Measurements from ENCODE around the gene CCND1.

- no peak for TF ChIP-seq EZH2 (IDR thresholded peaks at IDR 0.05; ENCODE audit: borderline replicate concordance)
- TF ChIP-seq, protein P1, sequence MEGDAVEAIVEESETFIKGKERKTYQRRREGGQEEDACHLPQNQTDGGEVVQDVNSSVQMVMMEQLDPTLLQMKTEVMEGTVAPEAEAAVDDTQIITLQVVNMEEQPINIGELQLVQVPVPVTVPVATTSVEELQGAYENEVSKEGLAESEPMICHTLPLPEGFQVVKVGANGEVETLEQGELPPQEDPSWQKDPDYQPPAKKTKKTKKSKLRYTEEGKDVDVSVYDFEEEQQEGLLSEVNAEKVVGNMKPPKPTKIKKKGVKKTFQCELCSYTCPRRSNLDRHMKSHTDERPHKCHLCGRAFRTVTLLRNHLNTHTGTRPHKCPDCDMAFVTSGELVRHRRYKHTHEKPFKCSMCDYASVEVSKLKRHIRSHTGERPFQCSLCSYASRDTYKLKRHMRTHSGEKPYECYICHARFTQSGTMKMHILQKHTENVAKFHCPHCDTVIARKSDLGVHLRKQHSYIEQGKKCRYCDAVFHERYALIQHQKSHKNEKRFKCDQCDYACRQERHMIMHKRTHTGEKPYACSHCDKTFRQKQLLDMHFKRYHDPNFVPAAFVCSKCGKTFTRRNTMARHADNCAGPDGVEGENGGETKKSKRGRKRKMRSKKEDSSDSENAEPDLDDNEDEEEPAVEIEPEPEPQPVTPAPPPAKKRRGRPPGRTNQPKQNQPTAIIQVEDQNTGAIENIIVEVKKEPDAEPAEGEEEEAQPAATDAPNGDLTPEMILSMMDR (IDR thresholded peaks at IDR 0.05; ENCODE audit: poor library complexity): no peak
These were observed 959 bp downstream of the CCND1 start for GRCh38 chr11:69641681-69642548.

Measured in hepatocyte (in vitro differentiated cells).